Breast epithelium (tissue), 3 donors: Measurements from ENCODE around the gene ROBO3.

Source experiments
- POLR2A ChIP-seq: fragments of 450-650 bp; IDR thresholded peaks from one replicate; pipeline ENCODE4 v1.6.1; 2016; ENCODE audit warnings: antibody characterized with exemption, mild to moderate bottlenecking, moderate library complexity
- TF ChIP-seq, protein P1 (sequence below), 3 donors: fragments of 450-650 bp; IDR thresholded peaks; one replicate each; pipeline ENCODE4 v1.5.1; 2016 to 2017; ENCODE audit warnings: antibody characterized with exemption in 3 of 3, mild to moderate bottlenecking in 3 of 3, moderate library complexity in 3 of 3

DNA sequence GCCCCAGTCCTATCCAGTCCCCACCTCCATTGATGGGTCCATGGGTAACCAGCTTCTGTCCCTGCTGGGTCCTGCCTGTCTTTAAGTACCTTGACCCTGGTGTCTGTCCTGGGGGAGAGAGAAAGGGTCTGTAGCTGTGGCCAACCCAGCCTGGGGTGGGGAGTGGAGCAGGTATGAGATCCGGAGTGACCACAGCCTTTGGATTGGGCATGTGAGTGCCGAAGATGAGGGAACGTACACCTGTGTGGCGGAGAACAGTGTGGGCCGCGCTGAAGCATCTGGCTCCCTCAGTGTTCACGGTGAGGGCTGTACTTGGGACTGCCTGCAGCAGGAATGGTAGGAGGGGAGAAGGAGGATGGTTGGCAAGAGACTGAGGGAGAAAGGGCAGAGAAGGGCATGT lies 5.2 kb downstream of the ROBO3 start:
- TF ChIP-seq, protein P1, sequence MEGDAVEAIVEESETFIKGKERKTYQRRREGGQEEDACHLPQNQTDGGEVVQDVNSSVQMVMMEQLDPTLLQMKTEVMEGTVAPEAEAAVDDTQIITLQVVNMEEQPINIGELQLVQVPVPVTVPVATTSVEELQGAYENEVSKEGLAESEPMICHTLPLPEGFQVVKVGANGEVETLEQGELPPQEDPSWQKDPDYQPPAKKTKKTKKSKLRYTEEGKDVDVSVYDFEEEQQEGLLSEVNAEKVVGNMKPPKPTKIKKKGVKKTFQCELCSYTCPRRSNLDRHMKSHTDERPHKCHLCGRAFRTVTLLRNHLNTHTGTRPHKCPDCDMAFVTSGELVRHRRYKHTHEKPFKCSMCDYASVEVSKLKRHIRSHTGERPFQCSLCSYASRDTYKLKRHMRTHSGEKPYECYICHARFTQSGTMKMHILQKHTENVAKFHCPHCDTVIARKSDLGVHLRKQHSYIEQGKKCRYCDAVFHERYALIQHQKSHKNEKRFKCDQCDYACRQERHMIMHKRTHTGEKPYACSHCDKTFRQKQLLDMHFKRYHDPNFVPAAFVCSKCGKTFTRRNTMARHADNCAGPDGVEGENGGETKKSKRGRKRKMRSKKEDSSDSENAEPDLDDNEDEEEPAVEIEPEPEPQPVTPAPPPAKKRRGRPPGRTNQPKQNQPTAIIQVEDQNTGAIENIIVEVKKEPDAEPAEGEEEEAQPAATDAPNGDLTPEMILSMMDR (IDR thresholded peaks at IDR 0.05): no peak
- no peak for TF ChIP-seq POLR2A
